GM12873 (cell line): ENCODE measurements around the gene CRYBB1.

ENCODE experiments used
- CTCF ChIP-seq: IDR thresholded peaks from 2 replicates; pipeline ENCODE4 v1.5.1; 2012; ENCODE audit warnings: low read depth, mild to moderate bottlenecking, moderate library complexity, low read length, control low read depth; ENCODE audit not compliant: insufficient read depth; ENCODE audit errors: missing control alignments

The CRYBB1 gene

DNA sequence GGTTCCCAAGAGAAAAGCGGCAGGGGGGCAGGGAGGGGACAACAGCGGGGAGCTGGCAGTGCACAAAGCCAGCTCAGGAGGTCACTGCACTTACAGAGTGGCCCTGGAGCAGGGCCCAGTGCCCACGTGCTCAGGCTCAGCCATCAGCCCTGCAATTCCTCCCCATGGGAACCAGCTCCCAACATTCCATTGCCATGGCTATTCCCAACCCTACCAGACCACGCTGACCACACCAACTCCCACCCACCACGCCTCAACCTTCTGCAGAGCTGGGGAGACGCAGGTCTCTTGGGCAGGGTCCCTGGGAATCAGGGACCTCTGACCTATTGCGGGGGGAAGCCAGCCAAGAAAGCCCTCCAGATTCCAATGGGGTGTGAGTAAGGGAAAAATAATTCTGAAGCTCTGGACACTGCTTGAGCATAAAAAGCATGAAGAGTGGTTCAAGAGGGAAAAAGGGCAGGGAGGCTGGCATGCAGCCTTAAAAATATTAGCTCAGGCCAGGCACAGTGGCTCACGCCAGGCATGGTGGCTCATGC lies 67.3 kb downstream of the CRYBB1 start:
- no peak for TF ChIP-seq CTCF

- TF ChIP-seq CTCF, result no peak
Measured at GRCh38 chr22:26549902-26550497, 67.8 kb downstream of the CRYBB1 start.
